ENCODE results near the gene CNTNAP5. TPM values are rescaled to one million over a fixed set of nuclear protein-coding genes. Genes with fewer than 3 reads are reported as not detected.
"Not testable (repeated sequence)": the region's sequence is repeated elsewhere in the genome, so short reads cannot be mapped to it uniquely, and the experiment has no call there.

CNTNAP5 gene
- total and polyA plus RNA-seq, 4 experiments from 2014 or later, result not detected

DNA sequence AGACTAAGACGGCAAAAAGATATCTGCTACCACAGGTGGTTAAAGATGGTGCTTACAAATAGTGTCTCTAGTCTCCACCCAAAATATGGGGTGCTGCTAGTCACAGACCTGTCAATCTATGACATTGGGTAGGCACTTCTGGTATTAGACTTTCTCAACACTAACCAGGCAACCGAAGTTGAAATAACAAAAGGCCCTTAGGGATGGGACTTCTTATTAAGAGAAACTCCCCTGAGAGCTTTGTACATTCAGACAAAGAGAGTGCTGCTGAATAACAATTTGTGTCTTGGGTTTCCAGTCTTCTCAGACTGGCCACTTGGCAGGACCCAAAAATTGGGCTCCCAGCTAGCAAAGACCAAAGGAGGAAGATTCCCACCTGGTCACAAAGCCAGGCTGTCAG is 310.0 kb downstream of the CNTNAP5 start:
- Histone ChIP-seq H3K27me3 (ENCODE audit: insufficient read depth, low read length) (no peaks in the 10 kb centered on the region), H3K4me1 (ENCODE audit: insufficient read depth, low read length) (no peaks in the 10 kb centered on the region), H3K9me3 (ENCODE audit: control insufficient read depth in 1 of 2, low read length in 2 of 2) (no peaks in the 10 kb centered on the region), H3K36me3 (ENCODE audit: insufficient read depth, low read length) (no peaks in the 10 kb centered on the region), H3K4me3 (ENCODE audit: low read length in 2 of 2) (no peak overlapping the region), H3K27ac (ENCODE audit: low read depth, low read length) (no peak overlapping the region)
- Mint-ChIP-seq H3K27me3 (no peaks in the 10 kb centered on the region), H3K9me3 (peaks cover 0 to 18% (median 4%) of the 10 kb centered on the region in 8 donors), H3K4me1 (no peaks in the 10 kb centered on the region), H3K4me3 (no peak overlapping the region), H3K36me3 (no peaks in the 10 kb centered on the region), H3K27ac (no peak overlapping the region)
- no peak for DNase-seq
- CTCF ChIA-PET (ENCODE audit: partially characterized antibody), result no interaction called here
- intact Hi-C loops (cut with micrococcal nuclease), result no loop called here
- POLR2A ChIA-PET (ENCODE audit: partially characterized antibody), result no interaction called here

GRCh38 chr2:124339709-124340108 is 314.6 kb downstream of the CNTNAP5 start:
- POLR2A ChIA-PET (ENCODE audit: partially characterized antibody), result no interaction called here
- no peaks in the 10 kb centered on the region for H3K4me1 Mint-ChIP-seq
- H3K27me3 Mint-ChIP-seq, result no peaks in the 10 kb centered on the region
- Histone ChIP-seq H3K27ac (ENCODE audit: low read depth, low read length) (no peak overlapping the region), H3K4me1 (ENCODE audit: insufficient read depth, low read length) (no peaks in the 10 kb centered on the region), H3K4me3 (ENCODE audit: low read length in 2 of 2) (no peak overlapping the region), H3K27me3 (ENCODE audit: insufficient read depth, low read length) (no peaks in the 10 kb centered on the region), H3K9me3 (ENCODE audit: control insufficient read depth in 1 of 2, low read length in 2 of 2) (no peaks in the 10 kb centered on the region), H3K36me3 (ENCODE audit: insufficient read depth, low read length) (no peaks in the 10 kb centered on the region)
- peaks cover 1 to 17% (median 4%) of the 10 kb centered on the region in 8 donors for H3K9me3 Mint-ChIP-seq
- DNase-seq, result no peak
- H3K36me3 Mint-ChIP-seq, result no peaks in the 10 kb centered on the region
- intact Hi-C loops (cut with micrococcal nuclease), result no loop called here
- no peak overlapping the region for H3K27ac Mint-ChIP-seq
- H3K4me3 Mint-ChIP-seq, result no peak overlapping the region
- CTCF ChIA-PET (ENCODE audit: partially characterized antibody), result no interaction called here

DNA sequence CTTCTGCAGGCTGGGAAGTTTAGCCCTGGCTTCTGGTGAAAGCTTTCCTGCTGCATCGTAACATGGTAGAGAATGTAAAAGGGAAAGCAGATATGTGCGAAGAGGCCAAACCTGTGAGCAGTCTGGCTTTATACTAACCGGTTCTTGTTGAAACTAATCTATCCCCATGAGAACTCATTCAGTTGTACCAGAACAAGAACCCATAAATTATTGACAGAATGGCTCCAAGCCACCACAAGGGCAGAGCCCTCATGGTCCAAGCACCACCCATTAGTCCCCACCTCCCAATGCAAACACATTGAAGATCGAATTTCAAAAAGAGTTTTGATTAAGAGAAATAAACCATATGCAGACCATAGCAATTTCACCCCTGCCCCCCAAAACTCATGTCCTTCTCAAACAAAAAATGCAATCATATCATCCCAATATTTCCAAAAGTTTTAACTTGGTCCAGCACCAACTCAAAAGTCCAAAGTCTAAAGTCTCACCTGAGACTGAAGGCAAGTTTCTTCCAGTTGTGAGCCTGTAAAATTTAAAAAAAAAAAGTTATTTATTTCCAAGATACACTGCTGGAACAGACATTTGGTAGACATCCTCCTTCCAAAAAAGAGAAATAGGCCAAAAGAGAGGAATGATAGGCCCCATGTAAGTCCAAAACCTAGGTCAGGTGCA is 318.9 kb downstream of the CNTNAP5 start:
- intact Hi-C loops (cut with micrococcal nuclease), result no loop called here
- no peaks in the 10 kb centered on the region for H3K4me1 Mint-ChIP-seq

DNA sequence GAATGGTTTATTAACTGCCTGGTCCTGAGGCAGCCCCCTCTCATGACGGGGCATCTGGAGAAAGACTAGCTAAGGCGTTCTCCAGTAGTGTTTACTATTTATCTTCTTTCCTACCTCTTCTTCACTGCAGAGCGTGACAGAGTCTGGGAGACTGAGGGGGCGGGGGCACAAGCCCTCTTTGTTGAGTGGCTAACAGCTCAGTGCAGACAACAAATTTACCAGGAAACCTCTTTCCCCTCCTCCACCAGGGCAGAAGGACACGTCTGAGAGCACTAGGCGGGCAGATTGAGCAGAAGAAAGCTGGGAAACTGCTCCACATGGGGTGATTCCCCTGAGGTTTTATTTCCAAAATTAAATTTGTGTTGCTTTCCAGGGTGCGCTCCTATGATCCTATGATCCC is 322.1 kb downstream of the CNTNAP5 start:
- H3K4me3 Mint-ChIP-seq, result no peak overlapping the region
- no peak overlapping the region for H3K27ac ChIP-seq (ENCODE audit: low read depth, low read length)
- CTCF ChIA-PET (ENCODE audit: partially characterized antibody), result no interaction called here
- intact Hi-C loops (cut with micrococcal nuclease), result no loop called here
- no peaks in the 10 kb centered on the region for H3K4me1 Mint-ChIP-seq
- H3K27ac Mint-ChIP-seq, result peak overlapping the region in 1 of 7 donors; percentile 47
- H3K36me3 Mint-ChIP-seq, result peaks cover 0 to 3% of the 10 kb centered on the region in 2 donors
- no peaks in the 10 kb centered on the region for H3K27me3 Mint-ChIP-seq
- no peaks in the 10 kb centered on the region for H3K36me3 ChIP-seq (ENCODE audit: insufficient read depth, low read length)
- POLR2A ChIA-PET (ENCODE audit: partially characterized antibody), result no interaction called here
- no peaks in the 10 kb centered on the region for H3K9me3 ChIP-seq (ENCODE audit: control insufficient read depth in 1 of 2, low read length in 2 of 2)
- H3K4me1 ChIP-seq (ENCODE audit: insufficient read depth, low read length), result no peaks in the 10 kb centered on the region
- peaks cover 0 to 9% (median 6%) of the 10 kb centered on the region in 8 donors for H3K9me3 Mint-ChIP-seq
- H3K4me3 ChIP-seq (ENCODE audit: low read length in 2 of 2), result no peak overlapping the region
- H3K27me3 ChIP-seq (ENCODE audit: insufficient read depth, low read length), result no peaks in the 10 kb centered on the region
- no peak for DNase-seq

More for the DNA sequence above, 318.9 kb downstream of the CNTNAP5 start:
- no peak overlapping the region for H3K4me3 Mint-ChIP-seq
- DNase-seq, result no peak
- Histone ChIP-seq H3K36me3 (ENCODE audit: insufficient read depth, low read length) (no peaks in the 10 kb centered on the region), H3K4me3 (ENCODE audit: low read length in 2 of 2) (no peak overlapping the region), H3K9me3 (ENCODE audit: control insufficient read depth in 1 of 2, low read length in 2 of 2) (no peaks in the 10 kb centered on the region), H3K27ac (ENCODE audit: low read depth, low read length) (no peak overlapping the region), H3K27me3 (ENCODE audit: insufficient read depth, low read length) (no peaks in the 10 kb centered on the region), H3K4me1 (ENCODE audit: insufficient read depth, low read length) (no peaks in the 10 kb centered on the region)
- ChIA-PET CTCF (ENCODE audit: partially characterized antibody) (no interaction called here), POLR2A (ENCODE audit: partially characterized antibody) (no interaction called here)
- H3K36me3 Mint-ChIP-seq, result no peaks in the 10 kb centered on the region
- H3K9me3 Mint-ChIP-seq, result peaks cover 1 to 10% (median 4%) of the 10 kb centered on the region in 8 donors
- no peak overlapping the region for H3K27ac Mint-ChIP-seq
- H3K27me3 Mint-ChIP-seq, result no peaks in the 10 kb centered on the region

GRCh38 chr2:124353656-124354055 is 328.6 kb downstream of the CNTNAP5 start:
- no peaks in the 10 kb centered on the region for H3K4me1 Mint-ChIP-seq
- POLR2A ChIA-PET (ENCODE audit: partially characterized antibody), result no interaction called here
- H3K9me3 Mint-ChIP-seq, result peaks cover 0 to 8% (median 4%) of the 10 kb centered on the region in 8 donors
- Histone ChIP-seq H3K36me3 (ENCODE audit: insufficient read depth, low read length) (no peaks in the 10 kb centered on the region), H3K27me3 (ENCODE audit: insufficient read depth, low read length) (no peaks in the 10 kb centered on the region), H3K9me3 (ENCODE audit: control insufficient read depth in 1 of 2, low read length in 2 of 2) (no peaks in the 10 kb centered on the region), H3K27ac (ENCODE audit: low read depth, low read length) (no peak overlapping the region), H3K4me3 (ENCODE audit: low read length in 2 of 2) (no peak overlapping the region), H3K4me1 (ENCODE audit: insufficient read depth, low read length) (no peaks in the 10 kb centered on the region)
- intact Hi-C loops (cut with micrococcal nuclease), result no loop called here
- peaks cover 0 to 3% of the 10 kb centered on the region in 2 donors for H3K36me3 Mint-ChIP-seq
- H3K4me3 Mint-ChIP-seq, result no peak overlapping the region
- no peaks in the 10 kb centered on the region for H3K27me3 Mint-ChIP-seq
- DNase-seq, result no peak
- CTCF ChIA-PET (ENCODE audit: partially characterized antibody), result no interaction called here
- H3K27ac Mint-ChIP-seq, result no peak overlapping the region

- no peak for DNase-seq
- Histone ChIP-seq H3K4me1 (ENCODE audit: insufficient read depth, low read length) (no peaks in the 10 kb centered on the region), H3K9me3 (ENCODE audit: control insufficient read depth in 1 of 2, low read length in 2 of 2) (no peaks in the 10 kb centered on the region), H3K27me3 (ENCODE audit: insufficient read depth, low read length) (no peaks in the 10 kb centered on the region), H3K36me3 (ENCODE audit: insufficient read depth, low read length) (no peaks in the 10 kb centered on the region), H3K27ac (ENCODE audit: low read depth, low read length) (no peak overlapping the region), H3K4me3 (ENCODE audit: low read length in 2 of 2) (no peak overlapping the region)
- no peaks in the 10 kb centered on the region for H3K4me1 Mint-ChIP-seq
- H3K36me3 Mint-ChIP-seq, result peaks cover 0 to 3% of the 10 kb centered on the region in 2 donors
- intact Hi-C loops (cut with micrococcal nuclease), result no loop called here
- H3K27me3 Mint-ChIP-seq, result no peaks in the 10 kb centered on the region
- POLR2A ChIA-PET (ENCODE audit: partially characterized antibody), result no interaction called here
- no peak overlapping the region for H3K4me3 Mint-ChIP-seq
- CTCF ChIA-PET (ENCODE audit: partially characterized antibody), result no interaction called here
- H3K9me3 Mint-ChIP-seq, result peaks cover 0 to 7% (median 2%) of the 10 kb centered on the region in 8 donors
- no peak overlapping the region for H3K27ac Mint-ChIP-seq
Observed at GRCh38 chr2:124354466-124354865, 329.4 kb downstream of the CNTNAP5 start.

GRCh38 chr2:124361966-124362365 is 336.9 kb downstream of the CNTNAP5 start:
- intact Hi-C loops (cut with micrococcal nuclease); H3K4me1 ChIP-seq (ENCODE audit: insufficient read depth, low read length); H3K9me3 ChIP-seq (ENCODE audit: control insufficient read depth in 1 of 2, low read length in 2 of 2); H3K27ac ChIP-seq (ENCODE audit: low read depth, low read length); H3K36me3 Mint-ChIP-seq; H3K4me3 Mint-ChIP-seq; H3K27me3 Mint-ChIP-seq; H3K27me3 ChIP-seq (ENCODE audit: insufficient read depth, low read length); POLR2A ChIA-PET (ENCODE audit: partially characterized antibody); H3K36me3 ChIP-seq (ENCODE audit: insufficient read depth, low read length); H3K4me1 Mint-ChIP-seq; H3K4me3 ChIP-seq (ENCODE audit: low read length in 2 of 2); H3K27ac Mint-ChIP-seq; DNase-seq; CTCF ChIA-PET (ENCODE audit: partially characterized antibody): not testable (repeated sequence)
- H3K9me3 Mint-ChIP-seq, result peaks cover 4 to 21% (median 11%) of the 10 kb centered on the region in 8 donors

DNA sequence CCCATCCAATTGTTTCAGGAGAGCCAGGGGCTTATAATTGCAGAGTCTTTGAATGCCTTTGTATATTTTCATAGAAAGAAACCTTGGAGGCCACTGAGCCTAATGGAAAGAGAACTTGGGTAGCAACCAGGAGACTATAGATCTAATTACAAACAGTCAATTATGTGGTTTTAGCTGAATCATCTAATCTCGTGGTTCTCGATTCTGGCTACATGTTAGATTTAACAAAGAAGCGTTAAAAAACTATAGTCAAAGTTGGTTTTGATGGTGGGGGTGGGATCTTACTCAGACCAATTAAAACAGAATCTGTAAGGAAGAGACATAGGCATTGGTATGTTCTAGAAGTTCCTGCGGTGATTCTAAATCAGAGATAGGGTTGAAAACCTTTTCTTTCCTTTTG is 344.1 kb downstream of the CNTNAP5 start:
- Histone ChIP-seq H3K9me3 (ENCODE audit: control insufficient read depth in 1 of 2, low read length in 2 of 2) (no peaks in the 10 kb centered on the region), H3K27ac (ENCODE audit: low read depth, low read length) (no peak overlapping the region), H3K27me3 (ENCODE audit: insufficient read depth, low read length) (no peaks in the 10 kb centered on the region), H3K4me3 (ENCODE audit: low read length in 2 of 2) (no peak overlapping the region), H3K4me1 (ENCODE audit: insufficient read depth, low read length) (no peaks in the 10 kb centered on the region), H3K36me3 (ENCODE audit: insufficient read depth, low read length) (no peaks in the 10 kb centered on the region)
- Mint-ChIP-seq H3K36me3 (no peaks in the 10 kb centered on the region), H3K27me3 (no peaks in the 10 kb centered on the region), H3K27ac (no peak overlapping the region), H3K9me3 (peaks cover 0 to 19% (median 7%) of the 10 kb centered on the region in 8 donors), H3K4me1 (no peaks in the 10 kb centered on the region), H3K4me3 (no peak overlapping the region)
- intact Hi-C loops (cut with micrococcal nuclease), result no loop called here
- DNase-seq, result no peak
- ChIA-PET POLR2A (ENCODE audit: partially characterized antibody) (no interaction called here), CTCF (ENCODE audit: partially characterized antibody) (no interaction called here)
